NCI-H1694 (cell line): Measurements from ENCODE around the gene NPIPB2.
"Not testable (repeated sequence)": the region's sequence is repeated elsewhere in the genome, so short reads cannot be mapped to it uniquely, and the experiment has no call there.

Source experiments
- DNase-seq: peaks from one replicate; lab custom pipeline; 2025; lab: John Stamatoyannopoulos, UW

The NPIPB2 gene

DNA sequence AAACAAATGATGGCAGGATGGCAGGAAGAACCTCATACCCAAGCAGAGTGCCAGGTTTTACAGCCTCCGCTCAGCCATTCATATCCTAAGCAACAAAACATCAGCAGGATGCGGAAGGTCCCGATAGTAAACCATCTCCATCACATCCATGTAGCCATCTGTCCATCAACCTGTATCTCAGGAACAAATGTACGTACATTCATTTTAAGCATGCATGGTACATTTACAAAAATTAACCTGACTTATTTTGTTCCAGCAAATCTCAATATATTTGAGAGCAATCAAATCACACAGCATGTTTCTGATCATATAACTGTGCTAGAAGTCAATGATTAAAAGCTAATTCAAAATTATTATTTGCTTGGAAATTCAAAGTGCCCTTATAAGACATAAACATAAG is at the start of gene NPIPB2:
NPIPB2 (minus strand) TSS at position 101 of the 400 bp plus-strand sequence; CDS start at position 101, 0 bp downstream.
- not testable (repeated sequence) for DNase-seq

DNA sequence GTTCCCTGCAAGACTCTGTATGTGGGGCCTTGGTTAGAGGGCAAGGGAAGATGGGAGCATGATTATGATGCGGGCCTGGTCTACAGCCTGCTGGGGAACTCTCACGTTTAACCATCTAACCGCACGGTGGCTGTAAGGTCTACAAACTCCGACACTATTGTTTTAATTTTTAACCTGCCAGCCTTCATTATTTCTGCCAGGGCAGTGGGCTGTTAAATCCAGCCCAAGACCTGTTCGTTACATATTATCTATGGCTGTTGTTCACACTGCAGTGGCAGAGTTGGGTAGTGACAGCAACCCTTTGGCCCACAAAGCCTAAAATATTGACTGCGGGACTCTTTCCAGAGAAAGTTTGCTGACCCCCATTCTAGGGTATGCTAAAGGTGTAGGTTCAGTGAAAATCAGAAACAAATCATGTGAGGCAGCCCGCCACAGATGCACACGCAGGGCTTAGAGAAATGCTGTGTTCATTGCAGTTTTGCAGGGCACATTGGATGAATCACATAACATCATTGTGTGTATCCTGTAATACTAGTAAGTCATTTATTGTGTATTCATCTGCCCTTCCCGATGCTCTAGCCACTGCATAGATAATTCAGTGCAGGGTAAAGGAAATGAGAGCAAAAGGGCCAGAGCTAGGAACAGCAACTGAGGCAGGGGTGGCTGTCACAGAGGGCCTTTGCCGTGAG is 49.0 kb upstream of the NPIPB2 start:
- DNase-seq, result no peak

DNA sequence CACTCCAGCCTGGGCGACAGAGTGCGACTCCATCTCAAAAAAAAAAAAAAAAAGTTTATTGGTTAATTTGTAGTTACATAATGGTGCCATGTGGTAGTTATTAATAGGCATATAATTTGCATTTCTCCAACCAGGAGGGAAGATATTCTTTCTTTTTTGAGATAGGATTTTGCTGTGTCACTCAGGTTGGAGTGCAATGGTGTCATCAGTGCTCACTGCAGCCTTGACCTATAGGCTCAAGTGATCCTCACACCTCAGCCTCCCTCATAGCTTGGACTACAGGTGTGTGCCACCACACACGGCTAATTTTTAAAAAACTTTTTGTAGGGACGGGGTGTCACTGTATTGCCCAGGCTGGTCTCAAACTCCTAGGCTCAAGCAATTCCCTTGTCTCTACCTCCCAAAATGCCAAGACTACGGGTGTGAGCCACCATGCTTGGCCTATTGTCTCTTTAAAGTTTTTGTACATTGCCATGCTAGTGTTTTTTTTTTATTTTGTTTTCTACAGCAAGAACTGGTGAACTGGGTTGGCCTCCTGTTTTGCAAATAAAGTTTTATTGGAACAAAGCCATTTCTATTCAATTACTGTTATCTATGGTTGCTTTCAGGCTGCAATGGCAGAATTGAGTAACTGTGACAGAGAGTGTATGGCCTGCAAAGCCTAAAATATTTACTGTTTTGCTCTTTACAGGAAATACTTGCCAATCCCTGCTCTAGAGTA is 46.6 kb upstream of the NPIPB2 start:
- no peak for DNase-seq

DNA sequence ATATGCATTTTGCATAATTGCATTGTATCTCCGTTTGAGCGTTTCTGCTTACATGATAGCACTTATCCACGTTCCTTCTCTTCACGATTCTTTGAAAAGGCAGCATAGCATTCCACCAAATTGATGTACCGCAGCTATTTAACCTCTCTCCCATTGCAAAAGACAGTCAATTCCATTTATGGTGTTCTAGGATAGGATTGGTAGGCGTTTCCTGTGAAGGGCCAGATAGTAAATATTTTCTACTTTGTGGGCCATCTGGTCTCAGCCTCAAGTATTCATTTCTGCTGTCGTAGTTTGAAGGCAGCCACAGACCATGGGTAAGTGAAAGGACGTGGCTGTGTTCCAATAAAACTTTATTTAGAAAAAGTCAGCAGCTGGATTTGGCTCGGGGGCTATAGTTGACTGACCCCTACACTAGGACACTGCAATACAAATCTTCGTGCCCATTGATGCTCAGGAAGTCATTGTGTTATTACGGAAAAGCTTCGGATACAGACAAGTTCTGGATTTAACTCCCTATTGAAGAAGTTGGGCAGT is 44.7 kb upstream of the NPIPB2 start:
- DNase-seq, result no peak

DNA sequence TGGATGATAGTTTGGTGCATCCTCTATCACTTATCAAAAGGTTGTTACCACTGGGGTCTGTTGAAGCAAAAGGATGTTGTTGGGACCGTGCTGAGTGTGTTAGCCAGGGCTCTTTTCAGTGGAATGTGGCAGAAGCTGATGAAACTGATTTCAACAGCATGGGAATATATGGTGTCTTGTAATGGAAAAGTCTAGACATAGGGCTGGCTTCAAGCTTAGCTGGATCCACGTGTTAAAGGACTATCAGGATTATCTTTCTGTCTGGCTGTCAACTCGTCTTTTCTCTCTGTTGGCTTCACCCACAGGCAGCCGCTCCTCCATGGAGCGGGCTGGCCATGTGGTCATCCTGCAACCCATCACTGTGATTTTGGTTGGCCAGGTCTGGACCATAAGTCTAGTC is 43.4 kb upstream of the NPIPB2 start:
- DNase-seq, result no peak

DNA sequence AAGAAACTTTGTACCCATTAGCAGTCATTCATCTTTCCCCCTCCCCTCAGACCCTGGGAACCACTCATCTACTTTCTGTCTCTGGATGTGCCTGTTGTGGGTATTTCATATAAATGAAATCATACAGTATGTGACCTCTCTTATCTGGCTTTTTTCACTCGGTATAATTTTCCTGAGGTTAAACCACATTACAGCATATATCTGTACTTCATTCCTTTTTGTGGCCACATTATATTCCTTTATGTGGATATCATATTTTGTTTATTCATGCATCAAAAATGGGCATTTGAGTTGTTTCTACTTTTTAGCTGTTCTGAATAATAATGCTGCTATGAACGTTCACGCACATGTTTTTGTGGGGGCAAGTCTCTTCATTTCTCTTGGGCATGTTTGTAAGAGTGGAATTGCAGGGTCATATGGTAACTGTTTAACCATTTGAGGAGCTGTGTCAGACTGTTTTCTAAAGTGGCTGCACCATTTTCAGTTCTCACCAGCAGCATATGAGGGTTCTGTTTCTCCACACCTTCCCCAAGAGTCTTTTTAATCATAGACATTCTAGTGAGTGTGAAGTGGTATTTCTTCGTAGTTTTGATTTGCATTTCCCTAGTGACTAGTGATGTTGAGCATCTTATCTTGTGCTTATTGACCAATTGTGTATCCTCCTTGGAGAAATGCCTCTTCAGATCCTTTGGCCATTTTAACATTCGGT is 38.4 kb upstream of the NPIPB2 start:
- no peak for DNase-seq

DNA sequence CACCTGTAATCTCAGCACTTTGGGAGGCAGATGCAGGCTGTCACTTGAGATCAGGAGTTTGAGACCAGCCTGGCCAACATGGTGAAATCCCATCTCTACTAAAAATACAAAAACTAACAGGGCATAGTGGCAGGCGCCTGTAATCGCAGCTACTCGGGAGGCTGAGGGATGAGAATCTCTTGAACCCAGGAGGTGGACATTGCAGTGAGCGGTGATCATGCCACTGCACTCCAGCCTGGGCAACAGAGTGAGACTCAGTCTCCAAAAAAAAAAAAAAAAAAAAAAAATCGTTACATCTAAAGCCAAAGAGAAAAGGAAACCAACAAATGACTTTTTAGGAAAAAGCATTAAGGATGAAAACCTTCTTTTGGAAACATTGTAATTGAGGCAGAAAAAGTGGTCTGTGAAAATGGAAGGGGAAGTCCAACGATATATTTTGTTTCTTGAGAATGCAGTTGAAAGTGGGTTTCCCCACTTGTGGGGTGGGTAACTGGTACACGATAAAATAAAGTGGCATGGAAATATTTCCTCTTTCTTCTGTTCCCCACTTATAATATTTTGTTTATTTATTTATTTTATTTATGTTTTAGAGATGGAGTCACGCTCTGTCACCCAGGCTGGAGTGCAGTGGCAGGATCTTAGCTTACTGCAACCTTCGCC is 37.3 kb upstream of the NPIPB2 start:
- no peak for DNase-seq

DNA sequence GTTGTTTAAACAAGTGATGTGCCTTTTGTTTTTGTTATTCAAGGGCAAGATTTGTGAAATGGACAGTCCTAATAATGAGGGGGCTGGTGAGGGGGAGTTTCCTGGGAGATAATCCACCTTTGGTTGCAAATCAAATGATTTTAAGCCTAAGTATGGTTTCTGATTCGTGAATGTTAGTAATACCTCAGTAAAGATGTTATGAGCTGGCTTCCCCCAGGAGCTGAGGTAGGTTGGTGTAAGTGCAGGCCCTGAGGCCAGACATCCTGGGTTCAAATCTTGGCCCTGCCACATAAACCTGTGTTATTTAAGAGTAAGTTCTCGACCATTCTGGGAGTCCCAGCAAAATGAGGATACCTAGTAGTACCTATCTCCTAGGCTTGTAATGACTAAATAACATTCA is 36.2 kb upstream of the NPIPB2 start:
- DNase-seq, result no peak

DNA sequence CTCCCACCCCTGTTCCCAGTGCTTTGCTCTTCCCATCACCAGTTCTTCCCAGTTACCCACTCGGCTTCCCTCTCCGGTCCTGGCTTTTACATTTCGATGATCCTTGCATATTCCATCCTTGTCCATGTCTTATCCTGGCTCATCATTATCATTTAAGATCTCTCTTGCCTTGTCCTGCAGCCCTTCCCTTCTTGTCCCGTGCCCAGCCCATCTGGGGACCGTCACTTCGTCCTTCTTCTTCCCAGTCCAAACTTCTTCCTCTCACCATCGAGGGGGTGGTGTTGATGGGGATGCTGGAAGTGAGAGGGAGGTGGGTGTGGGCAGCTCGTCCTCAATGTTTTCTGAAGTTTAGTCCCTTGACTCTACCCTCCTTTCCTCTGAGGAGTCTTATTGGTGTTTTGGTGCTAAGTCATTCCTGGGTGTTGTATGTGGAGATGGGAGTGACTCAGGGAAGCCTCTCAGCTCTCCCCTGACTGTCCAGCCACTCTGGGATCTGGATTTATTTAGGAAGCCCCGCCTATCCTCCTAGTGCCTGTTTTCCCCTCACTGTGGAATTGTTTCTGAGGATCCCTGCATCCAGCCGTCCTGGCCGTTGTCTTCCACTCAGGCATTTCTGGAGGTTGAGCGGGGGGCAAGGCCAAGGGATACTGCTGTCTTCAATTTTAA is 35.7 kb upstream of the NPIPB2 start:
- DNase-seq, result no peak

DNA sequence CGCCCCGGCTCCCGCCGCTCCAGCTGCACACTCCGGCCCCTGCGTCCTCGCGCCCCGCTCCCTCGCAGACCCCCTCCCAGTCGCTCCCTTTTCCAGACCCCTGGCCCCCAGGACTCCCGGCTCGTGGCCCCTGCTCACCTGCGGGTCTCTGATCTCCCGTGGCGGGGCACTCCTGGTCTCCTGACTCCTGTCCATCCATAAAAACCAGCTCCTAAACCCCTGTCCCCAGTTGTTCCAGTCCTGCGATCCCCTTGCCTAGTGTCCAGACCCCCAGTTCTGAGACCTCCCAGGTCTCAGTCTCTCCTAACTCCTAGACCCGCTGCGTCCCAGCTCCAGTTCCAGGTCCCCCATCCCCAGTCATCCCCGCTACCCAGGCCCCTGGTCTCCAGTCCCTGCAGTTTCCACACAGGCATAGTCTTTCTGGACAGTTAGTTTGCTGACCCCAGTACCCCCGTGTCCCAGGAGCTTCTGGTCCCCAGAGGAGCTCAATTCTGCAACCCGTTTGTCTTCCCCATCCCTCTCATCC is 35.1 kb upstream of the NPIPB2 start:
- DNase-seq, result no peak

DNA sequence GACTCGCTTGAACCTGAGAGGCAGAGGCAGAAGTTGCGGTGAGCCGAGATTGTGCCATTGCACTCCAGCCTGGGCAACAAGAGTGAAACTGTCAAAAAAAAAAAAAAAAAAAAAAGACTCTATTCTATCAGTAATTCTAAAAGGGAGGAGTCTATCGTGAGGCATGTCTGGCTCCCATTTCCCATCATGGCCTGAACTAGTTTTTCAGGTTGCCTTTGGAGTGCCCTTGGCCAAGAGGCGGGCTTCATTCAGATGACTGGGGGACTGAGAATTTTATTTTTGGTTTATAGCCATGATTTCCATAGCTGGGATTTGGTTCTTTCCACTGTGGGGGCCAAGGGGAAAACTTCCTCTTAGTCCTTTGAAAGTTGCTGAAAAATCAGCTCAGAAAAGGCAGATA is 31.2 kb upstream of the NPIPB2 start:
- DNase-seq, result no peak

DNA sequence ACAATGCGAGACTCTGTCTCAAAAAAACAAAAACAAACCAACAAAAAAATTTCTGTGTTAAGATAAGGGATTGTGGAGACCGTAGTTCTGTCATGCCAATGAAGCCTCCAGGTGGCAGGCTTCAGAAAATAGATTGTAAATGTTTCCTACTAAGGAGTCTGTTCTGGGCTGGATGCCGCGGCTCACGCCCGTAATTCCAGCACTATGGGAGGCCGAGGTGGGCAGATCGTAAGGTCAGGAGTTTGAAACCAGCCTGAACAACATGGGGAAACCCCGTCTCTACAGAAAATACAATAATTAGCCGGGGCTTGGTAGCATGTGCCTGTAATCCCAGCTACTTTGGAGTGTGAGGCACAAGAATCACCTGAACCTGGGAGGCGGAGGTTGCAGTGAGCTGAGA is 30.3 kb upstream of the NPIPB2 start:
- peak; percentile 3 for DNase-seq

DNA sequence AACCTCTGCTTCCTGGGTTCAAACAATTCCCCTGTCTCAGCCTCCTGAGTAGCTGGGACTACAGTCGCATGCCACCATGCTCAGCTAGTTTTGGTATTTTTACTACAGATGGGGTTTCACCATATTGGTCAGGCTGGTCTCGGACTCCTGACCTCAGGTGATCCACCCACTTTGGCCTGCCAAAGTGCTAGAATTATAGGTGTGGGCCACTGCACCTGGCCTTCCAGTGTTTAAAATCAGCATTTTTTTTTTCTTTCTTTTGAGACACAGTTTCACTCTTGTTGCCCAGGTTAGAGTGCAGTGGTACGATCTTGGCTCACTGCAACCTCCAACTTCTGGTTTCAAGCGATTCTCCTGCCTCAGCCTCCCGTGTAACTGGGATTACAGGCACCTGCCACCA is 28.4 kb upstream of the NPIPB2 start:
- DNase-seq, result not testable (repeated sequence)

DNA sequence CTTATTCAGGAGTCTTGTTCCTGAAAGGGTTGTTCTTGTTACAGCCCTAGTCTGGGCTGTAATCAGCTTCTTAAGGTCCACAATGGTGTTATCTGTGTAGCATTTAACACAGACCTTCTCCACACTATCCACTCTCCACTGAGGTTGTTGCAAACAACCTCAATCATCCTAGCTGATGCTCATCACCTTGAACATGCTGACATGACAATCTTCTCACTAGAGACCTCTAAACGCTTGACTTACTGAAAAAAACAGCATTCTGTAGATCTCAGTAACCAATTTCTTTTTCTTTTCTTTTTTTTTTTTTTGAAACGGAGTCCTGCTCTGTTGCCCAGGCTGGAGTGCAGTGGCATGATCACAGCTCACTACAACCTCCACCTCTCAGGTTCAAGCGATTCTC is 26.7 kb upstream of the NPIPB2 start:
- no peak for DNase-seq

DNA sequence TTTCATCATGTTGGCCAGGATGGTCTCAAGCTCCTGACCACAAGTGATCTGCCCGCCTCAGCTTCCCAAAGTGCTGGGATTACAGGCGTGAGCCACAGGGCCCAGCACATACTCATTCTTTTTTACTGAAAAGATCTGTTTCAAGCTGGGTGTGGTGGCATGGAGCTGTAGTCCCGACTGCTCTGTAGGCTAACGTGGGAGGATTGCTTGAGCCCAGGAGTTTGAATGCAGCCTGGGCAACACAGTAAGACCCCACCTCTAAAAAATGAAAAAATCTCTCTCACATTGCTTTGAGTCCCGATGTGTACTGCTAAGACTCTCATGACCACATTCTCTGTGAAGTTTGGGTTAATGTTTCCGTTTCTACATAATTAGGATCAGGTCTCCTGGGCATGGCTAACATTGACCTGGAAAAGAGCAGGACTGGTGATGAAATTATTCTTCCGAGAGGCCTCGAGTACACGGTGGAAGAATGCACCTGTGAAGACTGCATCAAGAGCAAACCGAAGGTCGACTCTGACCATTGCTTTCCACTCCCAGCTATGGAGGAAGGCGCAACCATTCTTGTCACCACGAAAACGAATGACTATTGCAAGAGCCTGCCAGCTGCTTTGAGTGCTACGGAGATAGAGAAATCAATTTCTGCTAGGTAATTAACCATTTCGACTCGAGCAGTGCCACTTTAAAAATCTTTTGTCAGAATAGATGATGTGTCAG is 25.5 kb upstream of the NPIPB2 start:
- DNase-seq, result no peak

DNA sequence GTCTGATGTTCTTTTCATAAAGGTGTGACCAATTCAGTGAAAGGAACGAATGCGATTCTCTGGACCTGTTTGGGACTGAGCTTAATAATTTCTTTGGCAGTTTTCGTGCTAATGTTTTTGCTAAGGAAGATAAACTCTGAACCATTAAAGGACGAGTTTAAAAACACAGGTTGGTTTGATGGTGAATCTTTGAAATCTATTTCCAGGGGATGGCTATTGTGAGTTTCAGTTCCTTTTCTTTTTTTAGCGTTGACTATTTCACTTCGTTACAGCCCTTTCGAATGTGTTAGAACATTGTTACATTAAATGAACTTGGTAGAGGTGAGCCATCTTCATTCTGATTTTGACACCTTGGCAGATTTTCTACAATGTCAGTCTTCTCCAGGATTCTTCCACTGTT is 24.3 kb upstream of the NPIPB2 start:
- no peak for DNase-seq

DNA sequence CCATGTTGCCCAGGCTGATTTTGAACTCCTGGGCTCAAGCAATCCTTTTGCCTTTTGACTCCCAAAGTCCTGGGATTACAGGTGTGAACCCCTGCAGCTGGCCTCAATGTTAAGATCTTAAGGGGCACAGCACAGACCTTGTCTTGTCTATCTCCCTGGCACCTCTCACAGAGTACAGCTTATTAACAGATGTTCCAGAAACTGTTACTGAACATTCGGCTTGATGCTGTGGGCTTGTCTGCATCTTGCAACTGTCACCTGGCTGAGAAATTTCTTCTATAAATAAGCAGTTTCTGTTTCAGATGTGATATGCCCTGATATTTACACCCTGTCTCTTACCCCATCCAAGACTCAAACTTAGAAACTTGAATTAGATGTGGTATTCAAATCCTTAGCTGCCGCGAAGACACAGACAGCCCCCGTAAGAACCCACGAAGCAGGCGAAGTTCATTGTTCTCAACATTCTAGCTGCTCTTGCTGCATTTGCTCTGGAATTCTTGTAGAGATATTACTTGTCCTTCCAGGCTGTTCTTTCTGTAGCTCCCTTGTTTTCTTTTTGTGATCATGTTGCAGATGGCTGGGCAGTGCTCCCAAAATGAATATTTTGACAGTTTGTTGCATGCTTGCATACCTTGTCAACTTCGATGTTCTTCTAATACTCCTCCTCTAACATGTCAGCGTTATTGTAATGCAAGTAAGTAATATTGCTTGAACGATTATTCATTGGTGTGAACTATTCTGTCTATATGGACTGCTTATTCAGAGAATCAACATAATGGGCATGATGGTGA is 23.1 kb upstream of the NPIPB2 start, which contains the start of gene TNFRSF17:
TNFRSF17 (plus strand) TSS at position 450 of the 791 bp plus-strand sequence; CDS start at position 565, 115 bp downstream.
- DNase-seq, result no peak

DNA sequence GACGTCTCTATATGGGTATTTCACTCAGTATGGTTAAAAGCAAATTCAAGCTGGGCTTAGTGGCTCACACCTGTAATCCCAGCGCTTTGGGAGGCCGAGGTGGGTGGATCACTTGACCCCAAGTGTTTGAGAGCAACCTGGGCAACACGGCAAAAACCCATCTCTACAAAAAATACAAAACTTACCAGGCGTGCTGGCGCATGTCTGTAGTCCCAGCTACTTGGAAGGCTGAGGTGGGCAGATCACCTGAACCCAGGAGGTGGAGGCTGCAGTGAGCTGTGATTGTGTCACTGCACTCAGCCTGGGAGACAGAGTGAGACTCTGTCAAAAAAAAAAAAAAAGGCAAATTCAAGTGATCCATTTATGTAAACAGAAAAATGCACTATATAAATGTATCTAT is 21.9 kb upstream of the NPIPB2 start:
- no peak for DNase-seq

DNA sequence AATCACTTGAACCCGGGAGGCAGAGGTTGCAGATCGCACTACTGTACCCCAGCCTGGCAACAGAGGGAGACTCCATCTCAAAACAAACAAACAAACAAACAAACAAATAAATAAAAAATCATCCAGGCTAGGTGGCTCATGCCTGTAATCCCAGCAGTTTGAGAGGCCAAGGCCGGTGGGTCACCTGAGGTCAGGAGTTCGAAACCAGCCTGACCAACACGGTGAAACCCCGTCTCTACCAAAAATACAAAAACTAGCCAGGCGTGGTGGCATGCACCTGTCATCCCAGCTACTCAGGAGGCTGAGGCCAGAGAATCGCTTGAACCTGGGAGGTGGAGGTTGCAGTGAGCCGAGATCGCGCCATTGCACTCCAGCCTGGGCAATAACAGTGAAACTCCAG is 21.1 kb upstream of the NPIPB2 start:
- not testable (repeated sequence) for DNase-seq

DNA sequence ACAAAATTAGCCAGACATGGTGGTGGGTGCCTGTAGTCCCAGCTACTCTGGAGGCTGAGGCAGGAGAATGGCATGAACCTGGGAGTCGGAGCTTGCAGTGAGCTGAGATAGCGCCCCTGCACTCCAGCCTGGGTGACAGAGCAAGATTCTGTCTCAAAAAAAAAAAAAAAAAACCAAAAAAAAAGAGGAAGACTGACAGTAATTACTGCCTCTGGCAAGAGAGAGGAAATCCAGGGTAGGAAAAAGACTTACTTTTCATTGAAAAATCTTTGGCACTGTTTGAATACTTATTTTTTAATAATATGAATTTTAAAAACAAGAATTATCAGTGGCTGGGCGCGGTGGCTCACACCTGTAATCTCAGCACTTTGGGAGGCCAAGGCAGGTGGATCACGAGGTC is 20.6 kb upstream of the NPIPB2 start:
- not testable (repeated sequence) for DNase-seq
